ENCODE data around the gene EPB41. TPM values are rescaled to one million over a fixed set of nuclear protein-coding genes. Genes with fewer than 3 reads are reported as not detected.

The EPB41 gene
- total RNA-seq, 1 experiment from 2014 or later, result 20.2 TPM

GRCh38 chr1:28928314-28928941 lies 14.1 kb downstream of the EPB41 start:
- Histone ChIP-seq H3K4me3 (ENCODE audit: low read depth in 2 of 2, low read length in 2 of 2) (no peak overlapping the region), H3K4me1 (ENCODE audit: control insufficient read depth, insufficient read depth, low read length) (peaks cover 10% of the 10 kb centered on the region; the same call in 1 of the 2 replicates), H3K9me3 (ENCODE audit: control insufficient read depth, insufficient read depth, low read depth, low read length) (no peaks in the 10 kb centered on the region), H3K27me3 (ENCODE audit: control insufficient read depth, insufficient read depth, low read length) (no peaks in the 10 kb centered on the region), H3K27ac (ENCODE audit: low read length) (peak overlapping the region; percentile 58; the same call in 1 of the 2 replicates), H3K36me3 (ENCODE audit: control insufficient read depth, insufficient read depth, low read length) (no peaks in the 10 kb centered on the region)
- intact Hi-C loops (cut with micrococcal nuclease; ENCODE audit: unreplicated experiment), result no loop called here
- in situ Hi-C loops (cut with HindIII; ENCODE audit: low pct_unique_long_range_greater_than_20kb, low sequenced_read_pairs), result no loop called here
- ChIA-PET POLR2A (interaction anchor here (0.6 kb wide), 1 partner anchor 44 kb away, joined by 10 read pairs; no protein-coding TSS in a partner anchor), CTCF (no interaction called here)
- BruUV-seq (replicated peaks), result no TSS peak
- TF ChIP-seq REST (IDR thresholded peaks at IDR 0.05; ENCODE audit: insufficient read depth in 1 of 2, low read depth in 2 of 2, low read length in 1 of 2) (no peak), SIN3A (IDR thresholded peaks at IDR 0.05; ENCODE audit: borderline replicate concordance, insufficient read depth, low read depth, low read length) (no peak), CTCF (IDR thresholded peaks at IDR 0.05) (no peak), TCF7L2 (IDR thresholded peaks at IDR 0.05; ENCODE audit: low read depth, low read length) (no peak), POLR2AphosphoS5 (IDR thresholded peaks at IDR 0.05; ENCODE audit: low read depth, low read length) (no peak)
- ATAC-seq, result no peak
- no peak for DNase-seq (ENCODE audit: low read depth, low spot score)

DNA sequence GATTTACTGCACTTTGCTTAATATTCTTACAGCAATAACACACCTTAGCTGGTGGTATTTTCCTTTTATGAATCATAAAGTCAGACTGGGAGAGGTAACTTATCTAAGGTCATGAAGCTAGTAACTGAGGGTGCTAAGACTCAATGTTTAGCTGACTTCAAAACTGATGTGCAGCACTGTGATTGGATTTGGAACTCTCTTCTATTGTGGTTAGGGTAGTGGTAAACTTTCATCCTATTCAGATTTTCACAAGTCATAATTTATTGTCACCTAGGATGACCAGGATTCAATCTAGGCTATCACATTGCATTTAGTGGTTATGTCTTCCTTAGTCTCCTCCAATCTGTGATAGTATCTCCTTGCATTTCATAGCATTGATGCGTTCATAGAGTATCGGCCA lies 18.9 kb downstream of the EPB41 start:
- Histone ChIP-seq H3K4me1 (ENCODE audit: control insufficient read depth, insufficient read depth, low read length) (no peaks in the 10 kb centered on the region), H3K4me3 (ENCODE audit: low read depth in 2 of 2, low read length in 2 of 2) (no peak overlapping the region), H3K27ac (ENCODE audit: low read length) (no peak overlapping the region), H3K9me3 (ENCODE audit: control insufficient read depth, insufficient read depth, low read depth, low read length) (no peaks in the 10 kb centered on the region), H3K36me3 (ENCODE audit: control insufficient read depth, insufficient read depth, low read length) (no peaks in the 10 kb centered on the region), H3K27me3 (ENCODE audit: control insufficient read depth, insufficient read depth, low read length) (no peaks in the 10 kb centered on the region)
- ATAC-seq (no peak), DNase-seq (ENCODE audit: low read depth, low spot score) (no peak)
- CTCF ChIA-PET, result no interaction called here
- intact Hi-C loops (cut with micrococcal nuclease; ENCODE audit: unreplicated experiment), result no loop called here
- BruUV-seq (replicated peaks), result no TSS peak
- POLR2A ChIA-PET, result no interaction called here
- TF ChIP-seq REST (IDR thresholded peaks at IDR 0.05; ENCODE audit: insufficient read depth in 1 of 2, low read depth in 2 of 2, low read length in 1 of 2), result no peak
- no peak for TF ChIP-seq POLR2AphosphoS5 (IDR thresholded peaks at IDR 0.05; ENCODE audit: low read depth, low read length)
- TF ChIP-seq CTCF (IDR thresholded peaks at IDR 0.05), result no peak
- no peak for TF ChIP-seq SIN3A (IDR thresholded peaks at IDR 0.05; ENCODE audit: borderline replicate concordance, insufficient read depth, low read depth, low read length)
- no peak for TF ChIP-seq TCF7L2 (IDR thresholded peaks at IDR 0.05; ENCODE audit: low read depth, low read length)
- in situ Hi-C loops (cut with HindIII; ENCODE audit: low pct_unique_long_range_greater_than_20kb, low sequenced_read_pairs), result no loop called here
